Measurements from ENCODE around the gene CHST4.
"Not testable (repeated sequence)": the region's sequence is repeated elsewhere in the genome, so short reads cannot be mapped to it uniquely, and the experiment has no call there.

CHST4 gene

DNA sequence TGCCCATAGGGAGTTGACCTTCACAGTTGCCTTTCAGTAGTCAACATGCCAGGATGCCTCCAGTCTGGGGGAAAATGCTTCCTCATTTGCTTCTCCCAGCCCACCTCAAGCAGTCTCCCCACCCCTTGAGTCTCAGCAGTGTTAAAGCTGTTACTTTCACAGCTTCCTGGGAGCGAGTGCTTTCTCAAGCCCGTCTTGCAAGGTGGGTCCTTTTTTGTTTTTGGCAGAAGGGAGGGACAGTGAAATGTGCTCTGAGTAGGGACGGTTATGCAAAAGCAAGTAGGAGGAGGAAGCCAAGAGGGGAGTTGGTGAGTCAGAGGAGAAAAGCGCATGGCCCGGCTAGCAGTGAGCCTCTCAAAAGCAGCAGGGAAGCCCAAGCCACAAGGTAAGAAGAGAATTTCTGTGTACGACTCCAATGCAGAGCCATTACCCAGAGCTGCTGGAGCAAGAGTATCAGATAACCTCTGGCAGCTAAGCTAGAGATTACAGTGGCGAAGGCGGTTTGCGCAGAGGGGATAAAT lies at the start of gene CHST4:
Gene CHST4 (plus strand): TSS at position 316 of the 521 bp plus-strand sequence. CDS start 10,252 bp downstream, outside the sequence.
- DNase-seq: no peak

DNA sequence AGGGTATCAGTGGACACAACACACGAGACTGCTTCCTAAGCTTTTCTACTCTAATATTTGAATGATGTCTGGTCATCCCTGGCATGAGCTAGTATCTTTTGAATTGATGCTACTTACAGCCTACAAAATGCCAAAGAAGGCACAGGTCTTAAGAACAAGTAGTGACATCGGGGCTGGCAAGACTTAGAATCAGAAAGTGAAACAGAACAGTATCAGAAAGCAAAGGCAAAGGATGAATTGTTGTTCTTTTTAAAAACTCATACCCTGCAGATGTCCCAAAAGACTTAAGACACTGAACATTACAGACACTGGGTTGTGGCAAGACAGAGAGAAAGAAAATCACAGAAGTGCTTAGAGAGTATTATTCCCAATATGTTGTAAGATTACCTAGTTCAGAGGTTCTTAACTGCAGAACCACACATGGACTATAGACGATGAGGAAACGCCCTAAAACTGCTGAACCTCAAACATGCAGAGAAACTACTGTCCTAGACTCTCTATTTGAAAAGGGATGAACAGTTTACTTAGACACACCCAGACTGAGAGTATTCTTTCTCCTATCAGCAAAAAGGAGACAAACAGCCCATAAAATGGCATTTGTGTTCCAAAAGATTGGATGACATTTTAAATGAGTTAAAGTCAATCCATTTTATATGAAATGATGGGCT lies 49.6 kb upstream of the CHST4 start:
- DNase-seq: no peak

DNA sequence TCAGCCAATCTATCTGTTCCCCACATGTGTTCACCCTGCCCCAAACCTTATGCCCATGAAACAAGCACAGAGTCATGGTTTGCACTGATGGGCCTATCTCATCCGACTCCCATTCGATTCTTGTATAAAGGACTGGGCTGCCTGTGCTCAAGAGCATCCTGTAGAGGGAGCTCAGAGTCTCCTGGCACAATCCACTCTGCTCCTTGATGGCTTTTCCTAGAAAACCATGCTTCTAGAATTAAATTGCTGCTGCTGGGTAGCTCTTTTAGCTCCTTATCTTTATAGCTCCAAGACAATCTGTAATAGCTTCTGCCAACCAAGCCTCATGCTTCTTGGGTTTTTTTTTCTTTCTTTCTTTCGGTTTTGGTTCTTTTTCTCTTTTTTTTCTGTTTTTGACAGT lies 46.8 kb upstream of the CHST4 start:
- DNase-seq: no peak

DNA sequence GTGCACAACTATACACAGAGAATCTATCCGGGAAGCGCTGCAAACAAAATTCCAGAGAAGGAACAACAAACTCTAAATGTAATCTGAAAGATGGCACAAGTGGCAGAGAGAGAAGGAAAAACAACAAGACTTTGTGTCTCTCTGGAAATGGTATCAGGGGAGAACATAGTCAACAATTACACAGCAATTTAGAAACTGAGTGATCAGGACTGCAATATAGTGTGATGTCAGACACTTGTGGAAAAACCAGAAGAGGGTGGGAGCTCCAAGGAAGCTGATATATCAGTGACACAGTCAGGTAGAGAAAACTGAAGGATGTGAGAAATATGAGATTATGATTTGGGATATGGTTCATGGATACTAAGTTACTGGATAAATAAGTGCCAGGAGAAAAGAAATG lies 45.3 kb upstream of the CHST4 start:
- no peak for DNase-seq

DNA sequence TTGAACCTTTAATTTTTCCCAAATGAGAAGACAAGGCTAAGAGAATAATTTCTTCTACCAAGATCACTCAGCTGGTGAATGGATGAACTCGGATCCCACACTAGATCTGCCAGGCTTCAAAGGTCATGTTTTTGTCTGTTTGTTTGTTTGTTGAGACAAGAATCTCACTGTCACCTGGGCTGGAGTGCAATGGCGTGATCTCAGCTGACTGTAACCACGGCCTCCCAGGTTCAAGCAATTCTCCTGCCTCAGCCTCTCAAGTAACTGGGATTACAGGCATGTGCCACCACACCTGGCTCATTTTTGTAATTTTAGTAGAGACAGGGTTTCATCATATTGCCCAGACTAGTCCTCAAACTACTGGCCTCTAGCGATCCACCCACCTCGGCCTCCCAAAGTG lies 43.7 kb upstream of the CHST4 start:
- no peak for DNase-seq

DNA sequence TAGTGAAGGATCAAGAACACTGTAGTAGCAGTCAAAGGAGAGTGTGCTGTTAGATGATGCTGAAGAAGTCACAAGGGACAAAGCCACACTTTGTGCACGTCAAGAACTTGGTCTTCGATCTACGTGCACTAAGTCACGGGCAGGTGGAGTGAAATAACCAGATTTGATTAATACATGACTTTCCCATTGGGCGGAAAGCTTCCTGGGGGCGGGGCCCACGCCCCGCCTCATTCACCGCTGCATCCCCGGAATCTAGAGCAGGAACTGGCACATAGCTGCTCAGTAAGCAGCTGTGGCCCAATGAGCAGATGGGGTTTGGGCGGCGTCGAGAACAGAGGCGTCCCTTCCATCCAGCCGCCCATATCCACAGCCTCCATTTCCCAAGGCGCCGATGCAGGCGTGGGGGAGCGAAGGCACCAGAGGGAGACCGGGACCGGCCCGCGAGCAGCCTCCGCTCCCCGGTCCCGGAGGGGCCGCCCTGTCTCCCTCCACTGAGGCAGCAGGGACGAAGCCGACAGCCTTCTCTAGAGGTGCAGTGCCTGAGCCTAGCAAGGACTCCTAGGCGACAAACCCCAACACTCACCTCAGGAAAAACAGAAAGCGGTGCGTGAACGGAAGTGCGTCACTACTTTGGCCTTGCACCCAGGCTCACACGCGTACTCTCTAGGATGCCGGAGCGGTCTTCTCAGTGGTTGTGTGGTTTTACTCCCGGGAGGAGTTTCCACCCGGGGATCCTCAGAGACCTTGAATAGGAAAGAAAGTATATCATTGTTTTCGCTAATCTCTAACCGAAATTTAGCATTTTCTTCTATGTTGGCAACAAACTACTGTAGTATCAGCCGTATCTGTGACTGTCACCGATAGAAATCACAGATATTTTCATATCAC lies 42.0 kb upstream of the CHST4 start:
- peak; percentile 88 to 90 for DNase-seq

DNA sequence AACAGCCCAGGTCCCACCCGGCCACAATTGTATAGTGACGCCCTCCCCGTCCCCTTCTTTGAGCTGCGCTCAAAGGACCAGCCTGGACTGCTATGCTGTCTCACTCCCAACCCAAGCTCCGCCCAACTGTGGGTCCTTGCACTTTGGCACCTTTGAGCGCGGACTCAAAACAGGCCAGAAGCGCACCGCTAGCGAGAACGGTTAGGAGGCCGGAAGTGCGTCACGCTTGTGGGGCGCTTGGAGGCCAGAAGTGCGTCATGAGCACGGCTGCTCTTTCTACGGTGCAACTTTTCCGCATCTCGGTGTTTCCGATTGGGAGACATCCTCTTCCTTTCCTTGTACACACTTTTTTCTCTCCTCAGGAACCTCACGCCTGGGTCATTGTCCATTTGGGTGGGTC lies 37.1 kb upstream of the CHST4 start, which contains the start of gene ZNF19:
Gene ZNF19 (minus strand): TSS at position 203 of the 400 bp plus-strand sequence. CDS start 7,210 bp downstream, outside the sequence.
- DNase-seq: no peak

DNA sequence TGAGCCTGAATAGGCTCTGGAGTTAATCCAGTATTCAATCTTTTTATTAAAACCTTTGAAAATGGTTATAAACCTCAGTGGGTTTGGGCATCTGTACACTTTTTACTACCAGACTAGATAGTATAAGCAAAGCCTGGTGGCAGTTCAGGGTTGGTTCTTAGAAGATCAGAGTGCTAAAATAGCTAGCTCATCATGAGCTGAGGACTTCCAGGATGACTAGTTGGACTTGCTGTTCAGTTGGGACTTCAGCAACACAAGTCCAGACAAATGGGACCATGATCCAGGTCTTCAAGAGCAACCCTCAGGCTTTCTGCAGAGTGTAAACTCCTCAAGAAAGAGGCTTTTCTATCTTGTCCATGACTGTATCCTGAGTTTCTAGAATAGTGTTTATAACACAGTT lies 35.9 kb upstream of the CHST4 start:
- no peak for DNase-seq

DNA sequence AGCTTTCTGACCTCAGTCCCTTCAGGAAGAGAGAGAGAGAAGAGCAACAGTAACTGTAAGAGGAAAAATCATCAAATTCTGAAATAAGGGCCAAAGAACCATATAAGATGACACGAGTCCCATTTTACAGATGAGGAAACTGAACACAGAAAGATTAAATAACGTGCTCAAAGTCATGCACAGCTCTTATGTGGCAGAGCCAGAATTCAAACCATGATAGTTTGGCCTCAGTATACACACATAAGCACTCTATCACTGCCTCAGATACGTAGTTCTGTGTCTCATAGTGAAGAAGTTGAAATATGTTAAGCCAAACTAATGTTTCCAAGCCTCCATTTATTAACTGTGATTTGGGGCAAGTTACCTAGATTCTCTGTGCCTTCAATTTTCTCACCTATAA lies 35.2 kb upstream of the CHST4 start:
- DNase-seq: no peak

DNA sequence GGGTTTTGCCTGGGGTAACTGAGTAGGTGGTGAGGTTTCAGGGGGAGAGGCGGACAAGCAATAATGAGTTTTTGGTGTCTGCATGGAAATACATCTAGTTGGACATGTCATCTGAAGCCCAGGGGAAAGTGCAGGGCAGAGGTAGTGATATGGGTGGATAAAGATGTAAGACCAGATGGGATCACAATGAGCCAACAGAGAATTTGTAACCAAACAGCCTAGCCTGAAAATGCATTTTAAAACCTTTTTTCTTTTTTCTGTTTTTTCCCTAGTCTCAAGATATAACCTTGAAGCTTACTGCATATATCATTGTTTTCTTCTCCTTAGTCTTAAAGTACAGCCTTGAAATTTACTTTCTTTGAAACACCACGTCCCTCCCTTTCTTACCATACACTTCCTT lies 33.4 kb upstream of the CHST4 start:
- DNase-seq: no peak

DNA sequence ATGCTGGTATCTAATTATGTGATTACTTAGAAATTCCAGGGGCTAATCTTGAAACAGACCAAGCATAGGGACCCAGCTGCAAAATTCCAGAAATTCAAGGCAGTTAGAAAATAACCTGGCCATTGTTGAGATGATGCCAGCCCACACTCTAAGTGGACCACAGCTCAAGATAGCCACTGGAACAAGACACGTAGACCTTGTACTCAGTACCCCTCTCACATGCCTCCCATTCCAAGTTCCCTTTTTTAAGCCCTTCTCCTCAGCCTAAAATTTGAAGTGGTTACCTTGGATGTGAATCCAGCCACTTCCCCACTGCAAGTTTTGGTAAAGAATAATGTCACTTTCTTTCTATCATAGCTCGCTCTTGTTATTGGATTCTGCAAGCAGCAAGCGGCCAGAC lies 33.0 kb upstream of the CHST4 start:
- no peak for DNase-seq

DNA sequence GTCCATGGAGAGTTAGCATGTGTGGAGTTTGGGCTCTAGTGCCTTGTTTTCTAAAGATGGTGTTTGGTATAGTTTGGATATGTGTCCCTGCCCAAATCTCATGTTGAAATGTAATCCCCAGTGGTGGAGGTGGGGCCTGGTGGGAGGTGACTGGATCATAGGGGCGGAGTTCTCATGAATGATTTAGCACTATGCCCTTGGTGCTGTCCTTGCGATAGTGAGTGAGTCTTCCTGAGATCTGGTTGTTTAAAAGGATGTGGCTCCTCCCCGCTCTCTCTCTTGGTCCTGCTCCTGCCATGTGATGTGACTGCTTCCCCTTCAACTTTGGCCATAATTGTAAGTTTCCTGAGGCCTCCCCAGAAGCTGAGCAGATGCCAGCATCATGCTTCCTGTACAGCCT lies 28.2 kb upstream of the CHST4 start:
- no peak for DNase-seq

DNA sequence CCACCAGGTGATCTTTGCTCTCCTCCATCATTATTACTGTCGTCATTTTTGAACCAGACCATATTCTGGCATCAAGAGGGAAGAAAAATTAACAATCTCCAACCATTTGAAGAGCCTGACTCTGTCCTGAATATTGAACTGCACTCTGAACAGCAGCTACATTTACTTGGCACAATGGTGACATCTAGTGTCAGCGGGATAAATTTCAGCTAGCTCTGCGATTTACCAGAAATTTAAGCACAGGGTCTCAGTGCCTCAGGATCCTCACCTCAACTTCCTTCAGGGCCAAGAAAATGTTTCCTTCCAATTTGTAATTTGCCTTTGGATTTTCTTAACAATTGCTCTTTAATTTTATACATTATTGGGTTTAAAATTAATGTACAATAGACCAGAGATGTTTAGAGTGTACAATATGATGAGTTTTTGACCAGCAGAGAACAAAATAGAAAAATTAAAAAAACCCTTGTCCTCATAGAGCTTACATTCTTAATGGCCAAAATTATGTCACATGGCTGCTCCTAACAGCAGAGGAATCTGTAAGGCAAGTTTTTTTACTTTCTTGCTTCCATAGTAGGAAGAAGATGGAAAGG lies 26.4 kb upstream of the CHST4 start:
- peak; percentile 53 to 67 for DNase-seq

DNA sequence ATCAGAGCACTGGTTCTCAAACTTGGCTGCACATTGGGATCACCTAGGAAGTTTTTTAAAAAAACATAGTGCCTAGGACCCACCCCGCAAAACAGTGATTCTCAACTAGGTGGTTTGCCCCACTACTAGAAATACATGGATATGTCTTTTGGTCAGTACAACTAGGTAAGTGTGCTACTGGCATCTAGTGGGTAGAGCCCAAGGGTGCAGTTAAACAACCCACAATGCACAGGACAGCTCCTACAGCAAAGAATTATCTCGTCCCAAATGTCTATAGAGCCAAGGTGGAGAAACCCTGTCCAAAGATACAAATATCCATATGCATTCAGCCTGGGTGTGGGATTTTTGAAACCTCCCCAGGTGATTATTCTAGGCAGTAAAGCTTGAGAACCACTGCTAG lies 25.3 kb upstream of the CHST4 start:
- no peak for DNase-seq

DNA sequence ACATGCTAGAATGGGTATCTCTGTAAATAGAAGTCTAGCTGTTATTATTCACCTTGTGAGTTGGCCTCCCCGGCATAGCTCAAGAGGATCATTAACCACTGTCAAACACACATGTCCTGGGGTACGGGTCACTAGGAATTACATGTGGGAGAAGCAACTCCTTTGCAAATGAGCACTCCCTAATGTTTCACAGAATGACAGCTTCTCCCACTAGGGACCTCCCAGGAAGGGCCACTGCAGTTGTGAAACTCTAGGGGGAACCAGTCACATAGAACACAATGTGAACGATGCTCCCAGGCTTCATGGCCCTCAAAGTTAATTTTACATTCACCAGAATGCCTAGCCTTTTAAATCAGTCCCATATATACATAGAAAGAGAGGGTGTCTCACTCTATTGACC lies 24.7 kb upstream of the CHST4 start:
- DNase-seq: no peak

DNA sequence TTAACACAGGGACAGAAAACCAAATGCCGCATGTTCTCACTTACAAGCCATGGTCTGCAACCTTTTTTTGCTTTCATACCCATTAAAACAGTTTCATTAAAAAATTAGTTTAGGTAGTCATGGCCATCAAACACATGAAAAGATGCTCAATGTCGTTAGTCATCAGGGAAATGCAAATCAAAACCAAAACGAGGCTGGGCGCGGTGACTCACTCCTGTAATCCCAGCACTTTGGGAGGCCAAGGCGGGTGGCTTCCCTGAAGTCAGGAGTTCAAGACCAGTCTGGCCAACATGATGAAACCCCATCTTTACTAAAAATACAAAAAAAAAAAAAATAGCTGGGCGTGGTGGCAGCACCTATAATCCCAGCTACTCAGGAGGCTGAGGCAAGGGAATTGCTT lies 22.2 kb upstream of the CHST4 start:
- DNase-seq: not testable (repeated sequence)

DNA sequence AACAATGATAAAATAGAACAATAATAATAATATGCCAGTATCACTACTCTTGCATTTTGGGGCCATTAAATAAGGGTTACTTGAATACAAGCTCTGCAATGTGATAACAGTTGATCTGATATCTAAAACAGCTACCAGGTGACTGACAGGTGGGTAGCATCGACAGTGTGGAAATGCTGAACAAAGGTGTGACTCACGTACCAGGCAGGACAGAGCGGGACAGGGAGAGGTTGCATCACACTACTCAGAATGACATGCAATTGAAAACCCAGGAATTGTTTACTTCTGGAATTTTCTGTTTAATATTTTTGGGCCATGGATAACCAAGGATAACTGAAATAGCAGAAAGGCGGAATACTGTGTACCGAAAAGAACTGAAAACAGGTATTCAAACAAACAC lies 21.3 kb upstream of the CHST4 start:
- no peak for DNase-seq

DNA sequence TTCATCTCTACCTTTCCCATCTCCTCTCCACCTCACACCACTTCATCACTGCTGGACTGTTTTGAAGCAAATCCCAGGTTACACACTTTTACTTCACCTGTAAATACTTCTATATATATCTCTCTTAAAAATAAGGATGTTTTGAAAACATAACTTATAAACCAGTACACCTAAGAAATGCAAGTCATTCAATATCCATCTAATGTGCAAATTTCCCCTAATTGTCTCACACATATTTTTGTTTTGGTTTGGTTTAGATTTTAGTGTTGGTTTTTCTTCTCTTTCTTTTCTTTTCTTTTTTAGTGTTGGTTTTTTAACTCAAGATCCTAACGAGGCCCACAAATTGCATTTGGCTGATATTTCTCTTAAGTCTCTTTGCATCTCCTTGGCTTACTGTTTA lies 19.2 kb upstream of the CHST4 start:
- no peak for DNase-seq

DNA sequence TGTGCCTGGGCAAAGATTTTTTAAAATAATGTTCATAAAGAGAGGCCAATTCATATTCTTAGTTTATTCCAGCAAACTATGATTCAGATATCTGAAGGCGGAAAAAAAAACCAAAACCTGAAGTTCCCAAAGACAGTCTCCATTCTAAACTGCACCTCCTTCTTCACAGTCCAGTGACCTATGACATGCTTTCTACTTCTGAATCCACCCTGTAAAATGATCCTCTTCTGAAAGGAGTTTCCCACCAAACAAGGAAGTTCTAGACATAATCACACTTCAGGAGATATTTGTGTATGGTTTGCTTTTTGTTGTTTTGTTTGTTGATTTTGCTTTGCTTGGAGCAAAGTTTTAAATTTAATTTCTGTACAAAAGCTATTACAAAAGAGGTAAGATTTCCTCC lies 12.9 kb upstream of the CHST4 start:
- DNase-seq: no peak

DNA sequence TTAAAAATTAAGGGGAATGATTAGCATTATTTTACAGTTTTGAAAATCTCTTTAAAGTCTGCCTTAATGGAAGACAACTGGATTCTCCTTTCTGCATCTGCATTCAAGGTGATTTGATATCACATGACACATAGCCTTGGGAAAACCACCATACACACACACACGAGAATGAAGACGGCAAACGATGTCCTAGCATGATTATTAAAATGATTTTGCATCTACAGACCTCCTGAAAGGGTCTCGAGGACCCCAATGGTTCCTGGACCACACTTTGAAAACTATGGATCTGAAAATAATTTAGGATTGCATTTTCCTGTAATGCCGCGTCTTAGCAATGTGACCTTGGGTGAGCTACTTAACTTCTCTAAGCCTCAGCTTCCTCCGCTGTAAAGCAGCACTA lies 11.8 kb upstream of the CHST4 start:
- no peak for DNase-seq

DNA sequence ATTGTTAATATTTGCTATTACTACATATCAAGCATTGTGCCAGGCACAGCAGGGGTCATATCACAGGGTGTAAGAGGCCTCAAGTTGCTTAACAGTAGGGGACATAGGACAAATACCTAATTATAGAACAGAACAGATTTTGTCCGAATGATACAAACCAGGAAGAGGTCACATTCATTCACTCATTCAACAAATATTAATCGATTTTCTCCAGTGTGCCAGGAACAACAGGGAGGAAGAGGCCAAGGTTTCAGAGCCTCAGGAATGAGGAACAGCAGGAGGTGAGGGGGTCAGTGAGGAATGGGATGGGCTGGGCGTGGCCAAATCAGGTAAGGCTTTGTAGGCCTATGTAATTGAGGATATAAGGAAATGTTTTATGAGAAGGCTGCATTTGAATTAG lies 11.2 kb upstream of the CHST4 start:
- DNase-seq: no peak

DNA sequence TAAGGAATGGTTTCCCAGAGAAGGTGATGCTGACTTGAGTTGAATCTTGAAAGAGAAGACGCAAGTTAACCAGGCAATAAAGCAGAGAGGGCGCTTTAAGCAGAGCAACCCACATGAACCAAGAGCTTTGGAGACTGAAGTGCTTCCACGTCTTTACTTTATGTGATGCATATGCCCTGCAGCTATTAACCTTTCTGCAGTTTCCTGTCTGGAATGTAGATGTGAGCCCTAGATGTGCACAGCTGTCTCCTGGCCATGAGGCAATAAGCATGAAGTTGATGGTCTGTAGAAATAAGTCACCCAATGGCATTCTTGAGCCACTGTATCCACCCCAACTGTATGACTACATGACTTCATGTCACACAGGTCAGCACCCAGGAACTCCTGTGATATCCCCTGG lies 5.7 kb upstream of the CHST4 start:
- no peak for DNase-seq
